Stimulated activated CD4-positive, alpha-beta T cell treated with anti-CD3 and anti-CD28 coated beads, TNF-alpha, amount 100 ng/mL, for 1 hour (primary cell): ENCODE data around the gene RPS26.
"Not testable (repeated sequence)": the region's sequence is repeated elsewhere in the genome, so short reads cannot be mapped to it uniquely, and the experiment has no call there.

Experiments
- DNase-seq, 3 donors: peaks; one replicate each; pipeline ENCODE4 v3.0.0-alpha.2; 2020; ENCODE audit warnings: low read depth in 3 of 3, low spot score in 1 of 3

Gene RPS26

GRCh38 chr12:56020423-56021184 lies 21.1 kb upstream of the RPS26 start, which contains the start of gene IKZF4:
IKZF4 (plus strand) TSS chr12:56021043; CDS start chr12:56021494, 451 bp downstream.
- DNase-seq, result no peak

GRCh38 chr12:56021889-56022497 lies 19.7 kb upstream of the RPS26 start:
- no peak for DNase-seq

- no peak for DNase-seq
These were observed 13.1 kb upstream of the RPS26 start for GRCh38 chr12:56028511-56029165.

- DNase-seq, result no peak
These were observed 12.6 kb upstream of the RPS26 start for GRCh38 chr12:56029166-56029519.

DNA sequence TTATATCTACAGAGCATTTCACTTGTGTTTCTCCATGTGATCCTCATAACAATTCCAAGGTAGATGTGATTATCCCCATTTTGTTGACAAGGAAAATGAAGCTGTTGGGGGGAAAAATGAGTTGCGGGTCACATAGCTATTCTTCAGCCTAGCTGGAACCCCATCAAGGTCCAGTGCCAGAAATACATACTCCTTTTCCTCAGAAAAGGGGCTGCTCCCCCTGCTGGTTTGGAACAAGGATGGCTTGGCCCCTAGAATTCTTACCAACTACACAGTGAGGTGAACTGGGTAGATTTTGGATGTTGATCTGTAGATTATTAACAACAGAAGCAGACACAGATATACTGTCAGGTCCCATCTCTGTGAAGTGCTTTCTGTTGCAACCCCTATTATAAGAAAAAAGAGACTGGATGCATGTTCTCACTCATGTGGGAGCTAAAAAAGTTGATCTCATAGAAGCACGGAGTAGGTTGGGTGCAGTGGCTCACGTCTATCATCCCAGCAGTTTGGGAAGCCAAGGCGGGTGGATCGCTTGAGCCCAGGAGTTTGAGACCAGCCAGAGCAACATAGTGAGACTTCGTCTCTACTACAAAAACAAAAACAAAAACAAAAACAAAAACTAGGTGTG lies 11.9 kb upstream of the RPS26 start:
- DNase-seq, result no peak

DNA sequence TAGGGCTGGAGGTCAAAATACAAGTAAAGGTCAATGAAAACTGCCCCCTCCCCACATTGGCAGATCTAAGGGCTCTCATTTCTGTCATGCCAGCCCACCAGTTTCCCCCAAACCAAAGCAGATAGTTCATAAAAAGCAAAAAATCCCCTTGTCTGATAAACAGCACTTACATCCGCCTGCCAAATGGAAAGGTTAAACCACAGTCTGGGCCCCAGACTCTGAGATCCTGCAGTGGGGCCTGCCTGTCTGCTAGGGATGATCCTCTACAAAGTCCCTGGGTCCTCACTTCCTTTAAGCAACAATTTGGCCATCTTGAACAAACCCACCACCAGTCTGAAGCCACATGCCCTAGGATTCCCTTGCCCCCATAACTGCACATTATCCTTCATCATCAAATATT lies 9.7 kb upstream of the RPS26 start:
- DNase-seq, result no peak

GRCh38 chr12:56034586-56035332 lies 7.0 kb upstream of the RPS26 start:
- DNase-seq, result no peak

DNA sequence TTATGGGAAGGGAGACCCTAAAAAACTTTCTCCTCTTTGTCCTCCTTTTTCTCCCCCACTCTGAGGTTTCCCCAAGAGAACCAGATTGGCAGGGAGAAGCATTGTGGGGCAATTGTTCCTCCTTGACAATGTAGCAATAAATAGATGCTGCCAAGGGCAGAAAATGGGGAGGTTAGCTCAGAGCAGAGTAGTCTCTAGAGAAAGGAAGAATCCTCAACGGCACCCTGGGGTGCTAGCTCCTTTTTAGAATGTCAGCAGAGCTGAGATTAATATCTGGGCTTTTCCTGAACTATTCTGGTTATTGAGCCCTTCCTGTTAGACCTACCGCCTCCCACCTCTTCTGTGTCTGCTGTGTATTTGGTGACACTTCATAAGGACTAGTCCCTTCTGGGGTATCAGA lies 4.6 kb upstream of the RPS26 start:
- DNase-seq, result no peak

DNA sequence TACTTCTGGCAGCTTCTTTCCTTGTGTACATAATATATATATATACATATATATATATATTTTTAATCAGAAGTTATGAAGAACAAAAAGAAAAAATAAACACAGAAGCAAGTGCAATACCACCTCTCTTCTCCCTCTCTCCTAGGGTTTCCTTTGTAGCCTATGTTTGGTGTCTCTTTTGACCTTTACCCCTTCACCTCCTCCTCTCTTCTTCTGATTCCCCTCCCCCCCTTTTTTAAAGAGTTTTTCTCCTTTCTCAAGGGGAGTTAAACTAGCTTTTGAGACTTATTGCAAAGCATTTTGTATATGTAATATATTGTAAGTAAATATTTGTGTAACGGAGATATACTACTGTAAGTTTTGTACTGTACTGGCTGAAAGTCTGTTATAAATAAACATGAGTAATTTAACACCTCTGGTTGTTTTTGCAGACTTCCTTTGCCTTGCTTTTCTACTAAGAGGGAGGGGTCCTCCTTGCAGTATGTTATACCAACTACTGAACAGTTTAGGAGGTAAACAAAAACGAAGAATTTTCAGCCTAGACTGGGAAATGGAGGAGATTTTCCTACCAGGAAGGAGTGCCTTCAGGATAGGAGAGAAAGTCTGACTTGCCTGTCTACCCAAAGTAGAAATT lies 3.6 kb upstream of the RPS26 start:
- DNase-seq, result no peak

GRCh38 chr12:56040151-56040550 lies 1.6 kb upstream of the RPS26 start:
- no peak for DNase-seq

DNA sequence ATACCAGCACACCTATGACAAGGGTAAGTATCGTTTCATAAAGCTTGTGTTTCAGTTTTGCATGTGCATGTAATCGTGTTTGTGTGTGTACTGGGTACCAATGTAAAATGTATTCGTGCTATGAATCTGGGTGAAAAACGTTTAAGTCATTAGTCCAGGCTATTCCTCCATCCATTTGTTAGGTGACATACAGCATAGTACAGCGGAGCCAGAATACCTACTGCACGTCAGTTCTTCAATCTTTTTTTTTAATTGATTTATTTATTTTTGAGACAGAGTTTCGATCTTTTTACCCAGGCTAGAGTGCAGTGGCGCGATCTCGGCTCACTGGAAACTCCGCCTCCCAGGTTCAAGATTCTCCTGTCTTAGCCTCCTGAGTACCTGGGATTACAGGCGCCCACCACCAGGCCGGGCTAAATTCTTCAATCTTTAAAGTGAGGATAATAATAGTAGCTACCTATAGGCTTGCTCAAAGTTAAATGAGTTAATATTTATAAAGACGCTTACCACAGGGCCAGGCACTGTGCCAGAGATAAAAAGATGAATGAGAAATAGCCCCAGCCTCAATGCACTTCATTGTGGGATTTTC lies 661 bp upstream of the RPS26 start:
- DNase-seq, result no peak

- DNase-seq, result not testable (repeated sequence)
These were observed 704 bp downstream of the RPS26 start for GRCh38 chr12:56042430-56042813.

GRCh38 chr12:56042843-56043242 lies 1.1 kb downstream of the RPS26 start:
- no peak for DNase-seq

GRCh38 chr12:56046027-56046780 lies 4.5 kb downstream of the RPS26 start:
- DNase-seq, result no peak

DNA sequence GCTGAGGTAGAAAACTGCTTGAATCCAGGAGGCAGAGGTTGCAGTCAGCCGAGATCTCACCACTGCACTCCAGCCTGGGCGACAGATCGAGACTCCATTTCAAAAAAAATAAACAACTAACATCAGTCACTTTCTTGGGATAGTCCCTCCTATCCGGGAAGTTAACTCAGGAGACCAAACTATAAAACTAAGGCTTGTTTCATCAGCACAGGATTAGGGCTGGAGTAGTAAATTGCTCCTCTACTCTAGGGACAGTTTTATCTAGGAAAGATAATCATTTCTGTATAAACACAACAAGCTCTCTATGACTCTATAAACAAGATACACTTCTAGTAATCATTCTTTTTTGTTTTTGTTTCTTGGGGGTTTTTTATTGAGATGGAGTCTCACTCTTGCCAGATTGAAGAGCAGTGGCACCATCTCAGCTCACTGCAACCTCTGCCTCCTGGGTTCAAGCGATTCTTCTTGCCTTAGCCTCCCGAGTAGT lies 11.7 kb downstream of the RPS26 start:
- DNase-seq, result no peak

- DNase-seq, result not testable (repeated sequence)
These were observed 18.2 kb downstream of the RPS26 start for GRCh38 chr12:56059964-56060363.

GRCh38 chr12:56061982-56062381 lies 20.3 kb downstream of the RPS26 start:
- no peak for DNase-seq

GRCh38 chr12:56062996-56063395 lies 21.3 kb downstream of the RPS26 start:
- DNase-seq, result no peak

- DNase-seq, result no peak
These were observed 29.9 kb downstream of the RPS26 start for GRCh38 chr12:56071648-56072047.
